WI38 (cell line): ENCODE results near the gene RAPGEF5.

Experiments
- H3K4me3 ChIP-seq: 2 replicates; pipeline ENCODE4 v1.5.1; 2011; ENCODE audit warnings: low read depth, mild to moderate bottlenecking, control low read depth, low read length
- TF ChIP-seq, protein P1 (sequence below): IDR thresholded peaks from 2 replicates; pipeline ENCODE4 v1.5.1; 2012; ENCODE audit warnings: low read depth, mild to moderate bottlenecking, control low read depth, low read length

RAPGEF5 gene

DNA sequence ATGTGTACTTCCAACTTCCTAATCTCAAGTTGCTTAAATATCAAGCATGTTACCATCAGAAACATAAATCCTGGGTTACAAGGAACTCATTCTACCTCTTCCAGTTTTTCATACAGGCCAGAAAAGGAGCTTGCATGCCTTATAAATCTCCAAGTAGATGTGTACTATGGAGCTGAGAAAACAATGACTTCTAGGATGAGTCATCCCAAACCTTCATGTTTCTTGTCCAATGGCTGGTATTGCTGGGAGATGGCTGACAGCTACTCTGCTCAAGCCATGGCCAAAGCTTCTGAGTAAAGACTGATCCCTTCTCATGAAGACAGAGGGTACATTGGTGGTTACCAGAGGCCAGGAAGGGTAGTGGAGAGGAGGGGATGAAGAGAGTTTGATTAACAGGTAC is 8.6 kb downstream of the RAPGEF5 start:
- no peak overlapping the region for H3K4me3 ChIP-seq
- TF ChIP-seq, protein P1, sequence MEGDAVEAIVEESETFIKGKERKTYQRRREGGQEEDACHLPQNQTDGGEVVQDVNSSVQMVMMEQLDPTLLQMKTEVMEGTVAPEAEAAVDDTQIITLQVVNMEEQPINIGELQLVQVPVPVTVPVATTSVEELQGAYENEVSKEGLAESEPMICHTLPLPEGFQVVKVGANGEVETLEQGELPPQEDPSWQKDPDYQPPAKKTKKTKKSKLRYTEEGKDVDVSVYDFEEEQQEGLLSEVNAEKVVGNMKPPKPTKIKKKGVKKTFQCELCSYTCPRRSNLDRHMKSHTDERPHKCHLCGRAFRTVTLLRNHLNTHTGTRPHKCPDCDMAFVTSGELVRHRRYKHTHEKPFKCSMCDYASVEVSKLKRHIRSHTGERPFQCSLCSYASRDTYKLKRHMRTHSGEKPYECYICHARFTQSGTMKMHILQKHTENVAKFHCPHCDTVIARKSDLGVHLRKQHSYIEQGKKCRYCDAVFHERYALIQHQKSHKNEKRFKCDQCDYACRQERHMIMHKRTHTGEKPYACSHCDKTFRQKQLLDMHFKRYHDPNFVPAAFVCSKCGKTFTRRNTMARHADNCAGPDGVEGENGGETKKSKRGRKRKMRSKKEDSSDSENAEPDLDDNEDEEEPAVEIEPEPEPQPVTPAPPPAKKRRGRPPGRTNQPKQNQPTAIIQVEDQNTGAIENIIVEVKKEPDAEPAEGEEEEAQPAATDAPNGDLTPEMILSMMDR, result no peak

DNA sequence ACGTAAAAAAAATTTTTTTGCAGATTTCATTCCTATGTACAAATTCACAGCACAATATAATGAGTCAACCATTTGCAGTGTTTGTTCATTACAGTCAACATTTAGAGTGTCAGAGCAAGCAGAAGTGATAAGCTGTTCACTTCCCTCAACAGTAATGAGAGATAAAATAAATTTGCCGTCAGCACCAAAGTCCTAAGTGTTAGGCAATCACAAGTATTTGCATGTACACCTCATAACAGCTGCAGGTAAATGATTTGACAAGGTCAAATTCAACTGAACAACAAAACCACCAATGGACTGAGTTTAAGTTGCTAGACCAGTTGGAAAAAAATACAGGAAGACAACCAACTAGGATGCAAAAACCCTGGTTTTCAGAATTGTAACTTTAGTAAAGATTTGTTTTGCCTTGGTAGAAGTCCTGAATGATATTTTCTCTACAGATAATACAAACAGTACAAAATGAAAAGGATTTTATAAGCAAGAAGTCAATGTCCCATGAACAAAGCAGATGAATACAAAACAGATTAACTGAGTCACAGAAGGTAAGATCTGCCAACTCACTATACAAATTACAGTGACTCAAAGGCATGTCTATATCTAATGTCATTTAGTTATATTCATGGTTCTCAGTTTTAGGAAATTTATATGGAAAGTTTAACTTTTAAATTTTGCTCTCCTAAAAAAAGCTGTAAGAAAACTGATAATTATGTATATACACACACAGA is 10.4 kb downstream of the RAPGEF5 start:
- H3K4me3 ChIP-seq, result no peak overlapping the region

DNA sequence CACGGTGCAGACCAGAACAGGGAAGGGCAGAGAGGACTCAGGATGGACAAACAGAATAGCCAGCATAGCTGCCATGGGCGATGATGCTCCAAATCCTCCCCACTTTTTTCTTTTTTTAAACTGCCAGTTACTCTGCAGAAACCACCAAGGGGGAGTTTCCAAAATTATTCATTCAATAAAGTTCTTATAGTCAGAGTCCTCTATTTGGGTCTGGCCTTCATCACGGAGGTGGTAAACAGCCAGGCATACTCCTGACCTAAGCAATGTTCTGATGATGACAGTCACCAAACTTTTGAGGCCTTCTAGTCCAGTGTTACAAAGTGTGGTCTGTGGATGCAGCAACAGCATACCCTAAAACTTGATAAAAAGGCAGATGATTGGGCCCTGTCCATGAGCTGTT is 12.3 kb downstream of the RAPGEF5 start:
- TF ChIP-seq, protein P1, result no peak
- H3K4me3 ChIP-seq, result no peak overlapping the region

More for the DNA sequence above, 10.4 kb downstream of the RAPGEF5 start:
- TF ChIP-seq, protein P1, result no peak

DNA sequence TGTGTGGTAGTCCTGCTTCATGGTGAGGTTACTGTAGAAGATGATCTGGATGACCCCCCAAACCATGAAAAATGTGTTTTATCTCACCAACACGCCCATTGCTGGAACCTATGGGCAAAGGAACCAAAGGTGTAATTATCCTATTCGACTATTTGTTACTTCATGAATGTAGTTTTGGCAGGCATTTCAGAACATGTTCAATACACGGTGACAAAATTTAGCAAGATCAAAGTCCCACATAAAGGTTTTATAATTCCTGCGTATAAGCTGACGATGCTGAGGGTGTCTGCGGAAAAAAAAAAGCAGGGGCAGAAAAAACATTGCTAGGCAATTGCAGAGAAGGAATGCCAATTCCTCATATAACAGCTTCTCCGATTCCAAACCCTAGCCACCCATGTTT is 13.3 kb downstream of the RAPGEF5 start:
- TF ChIP-seq, protein P1, result no peak
- H3K4me3 ChIP-seq, result no peak overlapping the region

DNA sequence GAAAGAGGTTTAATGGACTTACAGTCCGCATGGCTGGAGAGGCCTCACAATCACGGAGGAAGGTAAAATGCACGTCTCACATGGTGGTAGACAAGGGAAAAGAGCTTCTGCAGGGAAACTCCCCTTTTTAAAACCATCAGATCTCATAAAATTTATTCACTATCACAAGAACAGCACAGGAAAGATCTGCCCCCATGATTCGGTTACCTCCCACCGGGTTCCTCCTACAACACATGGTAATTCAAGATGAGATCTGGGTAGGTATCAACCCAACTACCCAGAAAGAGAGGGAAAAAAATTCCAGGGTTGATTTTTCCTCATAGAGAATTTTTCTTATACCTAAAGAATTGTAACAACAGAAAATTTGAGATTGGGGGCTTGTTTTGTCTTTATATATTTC is 13.9 kb downstream of the RAPGEF5 start:
- TF ChIP-seq, protein P1, result no peak
- no peak overlapping the region for H3K4me3 ChIP-seq

DNA sequence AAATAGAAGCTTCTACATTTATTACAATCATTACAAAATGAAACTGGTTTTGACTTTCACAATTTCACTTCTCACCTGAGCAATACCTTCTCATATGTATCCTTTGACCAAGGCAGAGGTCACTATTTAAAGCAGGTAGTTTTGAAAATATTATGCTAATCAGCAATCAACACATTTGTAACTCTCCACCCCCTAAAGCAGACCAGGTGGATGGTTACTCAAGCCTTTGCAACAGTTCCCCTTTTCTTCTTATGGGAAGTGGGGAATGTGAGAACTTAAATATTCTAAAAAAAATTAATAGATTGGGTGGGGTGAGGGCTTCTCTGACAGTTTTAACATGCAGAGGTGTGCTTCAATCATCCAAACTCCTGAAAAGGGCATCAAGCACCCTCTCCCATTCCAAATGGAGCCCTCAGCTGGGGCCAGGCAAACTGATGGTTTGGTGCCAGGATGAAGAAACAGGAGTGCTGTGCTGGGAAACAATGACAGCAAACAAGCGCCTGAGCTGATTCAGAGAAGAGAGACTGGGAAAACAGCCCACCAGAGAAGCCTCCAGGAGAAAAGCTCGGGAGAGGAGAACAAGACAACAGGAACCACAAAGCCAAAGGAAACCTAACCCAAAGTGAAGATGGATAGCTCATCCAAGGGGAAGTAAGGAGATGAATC is 17.1 kb downstream of the RAPGEF5 start:
- no peak overlapping the region for H3K4me3 ChIP-seq
- TF ChIP-seq, protein P1, result no peak

DNA sequence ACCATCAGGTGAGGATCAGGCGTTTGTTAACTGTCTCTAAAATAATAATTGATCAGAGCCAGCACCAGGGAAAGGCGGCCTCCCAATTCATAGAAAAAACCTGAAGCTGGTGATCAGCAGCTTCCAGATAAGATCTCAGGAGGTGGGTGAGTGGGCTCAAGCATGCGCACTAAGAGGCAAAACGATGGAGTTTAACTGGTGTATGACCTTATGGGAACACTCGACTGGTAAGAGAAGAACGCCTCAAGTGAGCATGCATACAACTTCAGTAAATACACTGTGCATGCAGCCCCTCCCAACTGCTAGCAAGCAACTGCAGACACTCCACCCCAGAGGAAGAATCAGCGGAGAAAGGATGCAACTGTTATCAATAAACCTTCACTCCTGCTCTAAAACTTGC is 18.1 kb downstream of the RAPGEF5 start:
- H3K4me3 ChIP-seq, result no peak overlapping the region
- TF ChIP-seq, protein P1, result no peak
